Osteocyte (in vitro differentiated cells): ENCODE measurements around the gene PDE4D. TPM values are rescaled to one million over a fixed set of nuclear protein-coding genes. Genes with fewer than 3 reads are reported as not detected.

Experiments
- DNase-seq: peaks from one replicate; pipeline ENCODE4 v3.0.0; 2021; ENCODE audit warnings: mixed read lengths; ENCODE audit not compliant: unreplicated experiment; ENCODE audit errors: extremely low spot score
- H3K27ac Mint-ChIP-seq: one replicate; pipeline ENCODE4 v1.8.0; 2021; ENCODE audit warnings: mild to moderate bottlenecking, mixed read lengths; ENCODE audit not compliant: unreplicated experiment
- H3K27me3 Mint-ChIP-seq: one replicate; pipeline ENCODE4 v1.8.0; 2021; ENCODE audit warnings: mixed read lengths; ENCODE audit not compliant: unreplicated experiment
- H3K36me3 Mint-ChIP-seq: one replicate; pipeline ENCODE4 v1.8.0; 2021; ENCODE audit warnings: mixed read lengths; ENCODE audit not compliant: unreplicated experiment
- H3K4me1 Mint-ChIP-seq: one replicate; pipeline ENCODE4 v1.8.0; 2021; ENCODE audit warnings: mixed read lengths; ENCODE audit not compliant: unreplicated experiment
- H3K4me3 Mint-ChIP-seq: one replicate; pipeline ENCODE4 v1.8.0; 2021; ENCODE audit warnings: mild to moderate bottlenecking, moderate library complexity, mixed read lengths; ENCODE audit not compliant: unreplicated experiment
- H3K9me3 Mint-ChIP-seq: one replicate; pipeline ENCODE4 v1.8.0; 2021; ENCODE audit warnings: mixed read lengths; ENCODE audit not compliant: unreplicated experiment
- CTCF ChIP-seq: fragments of 200-600 bp; sonication (generic); IDR thresholded peaks from 2 replicates; pipeline ENCODE4 v1.5.0; 2021; ENCODE audit warnings: antibody characterized with exemption, mild to moderate bottlenecking, moderate library complexity
- total RNA-seq: library from RNA; stranded (reverse); gene quantifications from 2 replicates; pipeline ENCODE4 v1.2.1, GENCODE V29; 2021

The PDE4D gene
- total RNA-seq, 1 donor from 2014 or later, result 24.2 TPM

- DNase-seq, result no peak
- Mint-ChIP-seq H3K4me1 (peaks cover 6% of the 10 kb centered on the region), H3K36me3 (no peaks in the 10 kb centered on the region), H3K4me3 (no peak overlapping the region), H3K27ac (no peak overlapping the region), H3K27me3 (no peaks in the 10 kb centered on the region), H3K9me3 (no peaks in the 10 kb centered on the region)
- TF ChIP-seq CTCF, result no peak
Observed at GRCh38 chr5:59720063-59720462, 173.5 kb downstream of the PDE4D start.

- H3K9me3 Mint-ChIP-seq, result no peaks in the 10 kb centered on the region
Observed at GRCh38 chr5:59716966-59717500, 176.5 kb downstream of the PDE4D start.

GRCh38 chr5:59716029-59716428, 177.5 kb downstream of the PDE4D start:
- peaks cover 14% of the 10 kb centered on the region for H3K4me1 Mint-ChIP-seq
- TF ChIP-seq CTCF, result no peak
- no peak overlapping the region for H3K27ac Mint-ChIP-seq
- H3K36me3 Mint-ChIP-seq, result no peaks in the 10 kb centered on the region
- no peaks in the 10 kb centered on the region for H3K9me3 Mint-ChIP-seq
- no peak overlapping the region for H3K4me3 Mint-ChIP-seq
- H3K27me3 Mint-ChIP-seq, result no peaks in the 10 kb centered on the region
- no peak for DNase-seq

More at GRCh38 chr5:59716966-59717500, 176.5 kb downstream of the PDE4D start:
- no peaks in the 10 kb centered on the region for H3K36me3 Mint-ChIP-seq
- peaks cover 7% of the 10 kb centered on the region for H3K4me1 Mint-ChIP-seq
- no peak overlapping the region for H3K27ac Mint-ChIP-seq
- no peak for DNase-seq
- H3K4me3 Mint-ChIP-seq, result no peak overlapping the region
- no peak for TF ChIP-seq CTCF
- no peaks in the 10 kb centered on the region for H3K27me3 Mint-ChIP-seq

GRCh38 chr5:59715228-59715627, 178.3 kb downstream of the PDE4D start:
- Mint-ChIP-seq H3K36me3 (no peaks in the 10 kb centered on the region), H3K9me3 (no peaks in the 10 kb centered on the region), H3K4me3 (no peak overlapping the region), H3K27ac (no peak overlapping the region), H3K4me1 (peaks cover 17% of the 10 kb centered on the region), H3K27me3 (no peaks in the 10 kb centered on the region)
- DNase-seq, result no peak
- TF ChIP-seq CTCF, result no peak

GRCh38 chr5:59713498-59713844, 180.1 kb downstream of the PDE4D start:
- TF ChIP-seq CTCF, result no peak
- no peaks in the 10 kb centered on the region for H3K27me3 Mint-ChIP-seq
- H3K36me3 Mint-ChIP-seq, result no peaks in the 10 kb centered on the region
- peaks cover 34% of the 10 kb centered on the region for H3K4me1 Mint-ChIP-seq
- DNase-seq, result no peak
- H3K4me3 Mint-ChIP-seq, result no peak overlapping the region
- H3K9me3 Mint-ChIP-seq, result no peaks in the 10 kb centered on the region
- H3K27ac Mint-ChIP-seq, result no peak overlapping the region
